HEK293 (cell line): ENCODE results near the gene FKBP4.
A peak's percentile ranks its signal among the peaks of the same experiment; 100 is the strongest.

Experiments used
- CTCF ChIA-PET: fragments of 350-600 bp; formaldehyde crosslinking; extraction: SDS; loops from one replicate; lab custom pipeline; 2021; ENCODE audit warnings: antibody characterized with exemption; lab: Yijun Ruan, JAX
- POLR2A ChIA-PET: fragments of 300-600 bp; formaldehyde crosslinking; extraction: SDS; loops from one replicate; lab custom pipeline; 2020; ENCODE audit warnings: antibody characterized with exemption, inconsistent platforms; lab: Yijun Ruan, JAX
- H3K27ac ChIP-seq: fragments of 200-500 bp; sonication (Bioruptor generic); 2 replicates; pipeline ENCODE4 v1.5.1; 2014; ENCODE audit warnings: low read depth, low read length, control low read depth, inconsistent platforms; ENCODE audit errors: extremely low read depth
- H3K36me3 ChIP-seq, 2 experiments: fragments of 200-500 bp in 1 of 2; sonication (Bioruptor generic) in 1 of 2; 1 replicate in 1 of 2; 2 replicates in 1 of 2; pipeline ENCODE4 v1.5.1; 2014 to 2017; ENCODE audit warnings: inconsistent platforms in 2 of 2, low read length in 2 of 2; ENCODE audit not compliant: control insufficient read depth in 2 of 2, insufficient read depth in 1 of 2
- H3K4me1 ChIP-seq: fragments of 200-500 bp; sonication (Bioruptor generic); 2 replicates; pipeline ENCODE4 v1.5.1; 2014; ENCODE audit warnings: mild to moderate bottlenecking, low read length, inconsistent platforms; ENCODE audit not compliant: control insufficient read depth, insufficient read depth
- H3K4me3 ChIP-seq: 2 replicates; pipeline ENCODE4 v1.5.1; 2011; ENCODE audit warnings: low read depth, mild to moderate bottlenecking, control low read depth, low read length, moderate library complexity
- H3K9me3 ChIP-seq: fragments of 200-500 bp; sonication (Bioruptor generic); 2 replicates; pipeline ENCODE4 v1.5.1; 2014; ENCODE audit warnings: low read depth, low read length, inconsistent platforms; ENCODE audit not compliant: control insufficient read depth, insufficient read depth
- ATF2 ChIP-seq: fragments of 450-650 bp; formaldehyde crosslinking; IDR thresholded peaks from 2 replicates; pipeline ENCODE4 v1.5.1; 2016; ENCODE audit warnings: missing biosample characterization, missing genetic modification characterization, low read depth
- EGR2 ChIP-seq: fragments of 450-650 bp; formaldehyde crosslinking; IDR thresholded peaks from 2 replicates; pipeline ENCODE4 v1.5.1; 2016; ENCODE audit warnings: low read depth, missing biosample characterization, missing genetic modification characterization
- GLIS1 ChIP-seq: fragments of 450-650 bp; formaldehyde crosslinking; IDR thresholded peaks from 2 replicates; pipeline ENCODE4 v1.5.1; 2016; ENCODE audit warnings: missing biosample characterization, missing genetic modification characterization
- GLIS2 ChIP-seq: fragments of 450-650 bp; formaldehyde crosslinking; IDR thresholded peaks from 2 replicates; pipeline ENCODE4 v1.5.1; 2016; ENCODE audit warnings: missing biosample characterization, missing genetic modification characterization
- HOXA7 ChIP-seq: sonication (generic); formaldehyde crosslinking; IDR thresholded peaks from 2 replicates; pipeline ENCODE4 v1.8.1; 2022; ENCODE audit warnings: missing genetic modification reagents, borderline replicate concordance
- HOXC10 ChIP-seq: sonication (generic); formaldehyde crosslinking; IDR thresholded peaks from 2 replicates; pipeline ENCODE4 v1.8.1; 2023; ENCODE audit warnings: mild to moderate bottlenecking, missing genetic modification reagents
- KLF17 ChIP-seq: fragments of 450-650 bp; formaldehyde crosslinking; IDR thresholded peaks from 2 replicates; pipeline ENCODE4 v1.5.1; 2016; ENCODE audit warnings: missing biosample characterization, missing genetic modification characterization
- KLF7 ChIP-seq: fragments of 450-650 bp; formaldehyde crosslinking; IDR thresholded peaks from 2 replicates; pipeline ENCODE4 v1.5.1; 2016; ENCODE audit warnings: missing biosample characterization, missing genetic modification characterization, borderline replicate concordance
- PRDM1 ChIP-seq: fragments of 450-650 bp; formaldehyde crosslinking; IDR thresholded peaks from 2 replicates; pipeline ENCODE4; 2016; ENCODE audit warnings: missing biosample characterization, missing genetic modification characterization
- REPIN1 ChIP-seq: fragments of 450-650 bp; formaldehyde crosslinking; IDR thresholded peaks from 2 replicates; pipeline ENCODE4 v1.5.1; 2017; ENCODE audit warnings: missing biosample characterization, missing genetic modification characterization, low read depth
- ZBTB6 ChIP-seq: fragments of 450-650 bp; formaldehyde crosslinking; IDR thresholded peaks from 2 replicates; pipeline ENCODE4 v1.5.1; 2017; ENCODE audit warnings: missing biosample characterization, missing genetic modification characterization
- ZFHX2 ChIP-seq: fragments of 450-650 bp; formaldehyde crosslinking; conservative IDR thresholded peaks from 2 replicates; pipeline ENCODE4 v1.5.1; 2016; ENCODE audit warnings: missing biosample characterization, missing genetic modification characterization
- ZFP69B ChIP-seq: fragments of 450-650 bp; formaldehyde crosslinking; IDR thresholded peaks from 2 replicates; pipeline ENCODE4 v1.5.1; 2016; ENCODE audit warnings: missing biosample characterization, missing genetic modification characterization
- ZIC2 ChIP-seq: fragments of 450-650 bp; formaldehyde crosslinking; IDR thresholded peaks from 2 replicates; pipeline ENCODE4 v1.5.1; 2016; ENCODE audit warnings: missing biosample characterization, missing genetic modification characterization
- ZNF169 ChIP-seq: fragments of 450-650 bp; formaldehyde crosslinking; IDR thresholded peaks from 2 replicates; pipeline ENCODE4 v1.5.1; 2016; ENCODE audit warnings: missing biosample characterization, missing genetic modification characterization
- ZNF214 ChIP-seq: fragments of 450-650 bp; formaldehyde crosslinking; IDR thresholded peaks from 2 replicates; pipeline ENCODE4 v1.5.1; 2017; ENCODE audit warnings: missing biosample characterization, mild to moderate bottlenecking, missing genetic modification characterization, borderline replicate concordance
- ZNF221 ChIP-seq: fragments of 450-650 bp; formaldehyde crosslinking; IDR thresholded peaks from 2 replicates; pipeline ENCODE4 v1.5.1; 2017; ENCODE audit warnings: missing biosample characterization, missing genetic modification characterization, borderline replicate concordance
- ZNF324 ChIP-seq: fragments of 450-650 bp; formaldehyde crosslinking; IDR thresholded peaks from 2 replicates; pipeline ENCODE4 v1.5.1; 2016; ENCODE audit warnings: missing biosample characterization, missing genetic modification characterization
- ZNF354C ChIP-seq: fragments of 450-650 bp; formaldehyde crosslinking; IDR thresholded peaks from 2 replicates; pipeline ENCODE4 v1.5.1; 2016; ENCODE audit warnings: missing biosample characterization, missing genetic modification characterization, low read depth, borderline replicate concordance
- ZNF362 ChIP-seq: fragments of 450-650 bp; formaldehyde crosslinking; IDR thresholded peaks from 2 replicates; pipeline ENCODE4 v1.5.1; 2016; ENCODE audit warnings: missing biosample characterization, missing genetic modification characterization
- ZNF398 ChIP-seq: fragments of 450-650 bp; formaldehyde crosslinking; IDR thresholded peaks from 2 replicates; pipeline ENCODE4 v1.5.1; 2017; ENCODE audit warnings: missing biosample characterization, missing genetic modification characterization
- ZNF423 ChIP-seq: fragments of 450-650 bp; formaldehyde crosslinking; IDR thresholded peaks from 2 replicates; pipeline ENCODE4 v1.5.1; 2016; ENCODE audit warnings: missing biosample characterization, missing genetic modification characterization
- ZNF426 ChIP-seq: fragments of 450-650 bp; formaldehyde crosslinking; IDR thresholded peaks from 2 replicates; pipeline ENCODE4 v1.5.1; 2017; ENCODE audit warnings: missing biosample characterization, missing genetic modification characterization, mild to moderate bottlenecking, inconsistent platforms, moderate library complexity
- ZNF580 ChIP-seq: fragments of 450-650 bp; formaldehyde crosslinking; IDR thresholded peaks from 2 replicates; pipeline ENCODE4 v1.5.1; 2016; ENCODE audit warnings: missing biosample characterization, missing genetic modification characterization
- ZNF585B ChIP-seq: fragments of 450-650 bp; formaldehyde crosslinking; IDR thresholded peaks from 2 replicates; pipeline ENCODE4 v1.5.1; 2016; ENCODE audit warnings: missing biosample characterization, missing genetic modification characterization
- ZNF843 ChIP-seq: fragments of 450-650 bp; formaldehyde crosslinking; IDR thresholded peaks from 2 replicates; pipeline ENCODE4 v1.5.1; 2016; ENCODE audit warnings: missing biosample characterization, missing genetic modification characterization
- ZSCAN16 ChIP-seq: fragments of 450-650 bp; formaldehyde crosslinking; IDR thresholded peaks from 2 replicates; pipeline ENCODE4 v1.5.1; 2016; ENCODE audit warnings: missing biosample characterization, missing genetic modification characterization
- ZSCAN4 ChIP-seq: fragments of 450-650 bp; formaldehyde crosslinking; IDR thresholded peaks from 2 replicates; pipeline ENCODE4 v1.5.1; 2017; ENCODE audit warnings: missing biosample characterization, missing genetic modification characterization

The FKBP4 gene

GRCh38 chr12:2834581-2835491, 40.1 kb downstream of the FKBP4 start, which contains the start of gene NRIP2:
Gene NRIP2 (minus strand): TSS chr12:2835035. CDS start chr12:2834983, 52 bp downstream.
- ChIA-PET CTCF (interaction anchor here (0.9 to 2.2 kb wide), 2 partner anchors 11 to 51 kb away, joined by 3 to 8 read pairs; no protein-coding TSS in a partner anchor), POLR2A (no interaction called here)
- Histone ChIP-seq H3K9me3 (no peaks in the 10 kb centered on the region), H3K4me1 (no peaks in the 10 kb centered on the region), H3K36me3 (peaks cover 0 to 24% of the 10 kb centered on the region in 2 experiments; a peak in 2 of 3 replicates), H3K27ac (no peak within 1 kb of the TSS), H3K4me3 (no peak within 1 kb of the TSS)
- TF ChIP-seq ZIC2 (tag by site-specific recombination), result peak; percentile 71
- no peak for TF ChIP-seq ZNF362
- TF ChIP-seq ZSCAN16 (tag by site-specific recombination), result no peak
- TF ChIP-seq ZNF580, result no peak
- TF ChIP-seq REPIN1 (tag by site-specific recombination), result no peak
- no peak for TF ChIP-seq ZNF585B
- TF ChIP-seq EGR2 (tag by site-specific recombination), result peak; percentile 73
- no peak for TF ChIP-seq KLF7 (tag by site-specific recombination)
- TF ChIP-seq ZNF324, result no peak
- TF ChIP-seq GLIS2 (tag by site-specific recombination), result peak; percentile 32; the same call in 1 of the 2 replicates
- peak; percentile 61 for TF ChIP-seq ZSCAN4 (tag by site-specific recombination)
- no peak for TF ChIP-seq HOXC10
- peak; percentile 31; the same call in 1 of the 2 replicates for TF ChIP-seq ZNF423 (tag by site-specific recombination)
- TF ChIP-seq PRDM1 (tag by site-specific recombination), result no peak
- no peak for TF ChIP-seq ZNF221 (tag by site-specific recombination)
- TF ChIP-seq HOXA7, result no peak
- TF ChIP-seq ZFP69B (tag by site-specific recombination), result no peak
- peak; percentile 22; the same call in 1 of the 2 replicates for TF ChIP-seq ZNF398 (tag by site-specific recombination)
- no peak for TF ChIP-seq ZBTB6 (tag by site-specific recombination)
- TF ChIP-seq ZNF214 (tag by site-specific recombination), result no peak
- TF ChIP-seq ZNF354C (tag by site-specific recombination), result no peak
- TF ChIP-seq ATF2 (tag by site-specific recombination), result no peak
- TF ChIP-seq GLIS1 (tag by site-specific recombination), result peak; percentile 82
- TF ChIP-seq KLF17 (tag by site-specific recombination), result peak; percentile 86
- TF ChIP-seq ZFHX2 (tag by site-specific recombination), result peak; percentile 89
- TF ChIP-seq ZNF169 (tag by site-specific recombination), result no peak
- TF ChIP-seq ZNF843 (tag by site-specific recombination), result no peak
- TF ChIP-seq ZNF426 (tag by site-specific recombination), result no peak
